ENCODE data around the gene P2RY11.

DNA sequence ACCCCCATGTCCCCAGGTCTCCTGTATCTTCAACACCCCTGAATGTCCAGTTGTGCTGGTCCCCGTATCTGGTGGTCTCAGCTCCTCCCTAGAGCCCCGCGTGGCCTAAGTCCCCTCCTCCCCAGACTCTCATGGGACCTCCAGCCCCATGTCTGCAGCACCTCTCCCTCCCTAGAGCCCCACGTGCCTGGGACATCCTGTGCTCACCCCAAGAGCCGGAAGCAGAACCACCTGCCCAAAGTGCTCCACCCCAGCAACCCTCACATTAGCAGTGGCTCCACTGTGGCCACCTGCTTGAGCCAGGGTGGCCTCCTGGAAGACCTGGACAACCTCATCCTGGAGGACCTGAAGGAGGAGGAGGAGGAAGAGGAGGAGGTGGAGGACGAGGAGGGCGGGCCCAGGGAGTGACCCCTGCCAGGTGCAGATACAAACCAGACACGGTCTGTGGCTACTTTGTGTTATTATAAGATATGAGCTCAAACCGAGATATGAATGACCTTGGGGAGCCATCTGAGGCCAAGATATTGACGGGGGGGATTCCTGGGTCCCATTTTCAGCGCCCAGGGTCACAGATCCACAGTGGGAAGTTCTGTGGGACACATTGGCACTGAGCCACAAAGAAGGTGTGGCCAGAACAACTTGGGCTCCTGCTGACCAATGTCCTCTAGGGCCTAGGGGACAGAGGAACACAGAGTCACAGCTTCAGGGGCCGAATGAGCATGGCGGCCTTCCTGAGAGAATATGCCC, 19.4 kb upstream of the P2RY11 start:
- TF ChIP-seq, protein P1, sequence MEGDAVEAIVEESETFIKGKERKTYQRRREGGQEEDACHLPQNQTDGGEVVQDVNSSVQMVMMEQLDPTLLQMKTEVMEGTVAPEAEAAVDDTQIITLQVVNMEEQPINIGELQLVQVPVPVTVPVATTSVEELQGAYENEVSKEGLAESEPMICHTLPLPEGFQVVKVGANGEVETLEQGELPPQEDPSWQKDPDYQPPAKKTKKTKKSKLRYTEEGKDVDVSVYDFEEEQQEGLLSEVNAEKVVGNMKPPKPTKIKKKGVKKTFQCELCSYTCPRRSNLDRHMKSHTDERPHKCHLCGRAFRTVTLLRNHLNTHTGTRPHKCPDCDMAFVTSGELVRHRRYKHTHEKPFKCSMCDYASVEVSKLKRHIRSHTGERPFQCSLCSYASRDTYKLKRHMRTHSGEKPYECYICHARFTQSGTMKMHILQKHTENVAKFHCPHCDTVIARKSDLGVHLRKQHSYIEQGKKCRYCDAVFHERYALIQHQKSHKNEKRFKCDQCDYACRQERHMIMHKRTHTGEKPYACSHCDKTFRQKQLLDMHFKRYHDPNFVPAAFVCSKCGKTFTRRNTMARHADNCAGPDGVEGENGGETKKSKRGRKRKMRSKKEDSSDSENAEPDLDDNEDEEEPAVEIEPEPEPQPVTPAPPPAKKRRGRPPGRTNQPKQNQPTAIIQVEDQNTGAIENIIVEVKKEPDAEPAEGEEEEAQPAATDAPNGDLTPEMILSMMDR (IDR thresholded peaks at IDR 0.05): no peak
- TF ChIP-seq POLR2A (IDR thresholded peaks at IDR 0.05): no peak

Data from body of pancreas (tissue), 4 donors.